GM12891 (cell line): ENCODE measurements around the gene SMARCA4.

ENCODE experiments used
- POLR2A ChIP-seq: IDR thresholded peaks from 2 replicates; pipeline ENCODE4 v1.6.1; 2011; ENCODE audit warnings: low read depth, low read length, control low read depth
- POLR2AphosphoS5 ChIP-seq: IDR thresholded peaks from 2 replicates; pipeline ENCODE4 v1.6.1; 2011; ENCODE audit warnings: low read depth, low read length, control low read depth
- POU2F2 ChIP-seq: IDR thresholded peaks from 2 replicates; pipeline ENCODE4 v1.6.1; 2011; ENCODE audit warnings: low read depth, mild to moderate bottlenecking, control low read depth, low read length, moderate library complexity
- SPI1 ChIP-seq: IDR thresholded peaks from 2 replicates; pipeline ENCODE4 v1.6.1; 2011; ENCODE audit warnings: low read depth, low read length, control low read depth
- TAF1 ChIP-seq: IDR thresholded peaks from 2 replicates; pipeline ENCODE4 v1.6.1; 2011; ENCODE audit warnings: low read depth, low read length, control low read depth

DNA sequence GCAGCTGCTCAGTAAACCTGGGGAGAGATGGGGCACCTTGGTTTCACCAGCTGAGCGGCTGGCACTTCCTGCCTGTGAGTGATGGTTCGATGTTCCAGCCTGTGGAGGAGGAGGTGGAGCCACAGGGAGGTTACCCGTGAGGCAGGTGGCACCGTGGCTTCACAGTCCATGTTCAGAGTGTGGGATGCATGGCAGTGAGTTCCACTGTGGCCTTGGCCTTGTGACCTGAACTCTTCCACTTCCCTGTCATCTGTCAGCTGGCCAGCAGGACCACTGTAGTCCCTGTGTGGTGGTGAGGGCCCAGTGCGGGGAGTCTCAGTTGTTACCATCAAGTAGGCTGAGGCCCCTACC, 16.9 kb downstream of the SMARCA4 start:
- no peak for TF ChIP-seq POLR2A
- TF ChIP-seq TAF1 = no peak
- TF ChIP-seq POLR2AphosphoS5 = no peak
- TF ChIP-seq SPI1 = no peak
- TF ChIP-seq POU2F2 = no peak
